Thyroid gland (tissue), 4 donors: ENCODE results near the gene SPTB. TPM values are rescaled to one million over a fixed set of nuclear protein-coding genes. Genes with fewer than 3 reads are reported as not detected.

ENCODE experiments used
- DNase-seq, 2 donors: peaks; one replicate each; pipeline ENCODE4 v3.0.0-alpha.2; 2019
- H3K27ac ChIP-seq, 3 donors: fragments of 200-600 bp; sonication (generic); 1 replicate in 2 of 3; 2 replicates in 1 of 3; pipeline ENCODE4 v1.5.1; 2016 to 2019; ENCODE audit warnings: mild to moderate bottlenecking in 1 of 3, moderate library complexity in 1 of 3
- H3K27me3 ChIP-seq: fragments of 200-600 bp; sonication (generic); one replicate; pipeline ENCODE4 v1.5.1; 2019
- H3K36me3 ChIP-seq, 2 donors: fragments of 200-600 bp; sonication (generic); one replicate each; pipeline ENCODE4 v1.5.1; 2016 to 2019
- H3K4me1 ChIP-seq, 2 donors: fragments of 200-600 bp; sonication (generic); one replicate each; pipeline ENCODE4 v1.5.1; 2017 to 2019
- H3K4me3 ChIP-seq, 3 donors: fragments of 200-600 bp; sonication (generic); replicated peaks in 1 of 3; 1 replicate in 2 of 3; 2 replicates in 1 of 3; pipeline ENCODE4 v1.5.1; 2016; ENCODE audit warnings: mild to moderate bottlenecking in 1 of 3
- H3K9me3 ChIP-seq: fragments of 200-600 bp; sonication (generic); one replicate; pipeline ENCODE4 v1.5.1; 2017
- CTCF ChIP-seq, 6 experiments: fragments of 200-600 bp in 3 of 6; fragments of 450-650 bp in 3 of 6; sonication (generic) in 3 of 6; IDR thresholded peaks; one replicate each; pipeline ENCODE4 v1.5.1; 2016 to 2019; ENCODE audit warnings: antibody characterized with exemption in 6 of 6, mild to moderate bottlenecking in 2 of 6, inconsistent platforms in 1 of 6, moderate library complexity in 1 of 6
- POLR2A ChIP-seq, 2 donors: fragments of 450-650 bp; IDR thresholded peaks; one replicate each; pipeline ENCODE4 v1.6.1; 2017; ENCODE audit warnings: antibody characterized with exemption in 2 of 2, mild to moderate bottlenecking in 2 of 2, moderate library complexity in 1 of 2
- WGBS, 2 donors: methylation state at CpG; one replicate each; pipeline ENCODE4 v1.1.5; 2017; 5-methylcytosine and 5-hydroxymethylcytosine counted together
- intact Hi-C: fragments of 100-400 bp; cut with DNase I; formaldehyde crosslinking; loops from one replicate; pipeline ENCODE4 v1.15.1; 2023
- total RNA-seq, 4 donors: library from RNA; depleted of rRNA; stranded (reverse); fragments of >200 nt; gene quantifications; one replicate each; pipeline ENCODE4 v1.2.3, GENCODE V29; 2016

The SPTB gene
- total RNA-seq, 4 donors from 2014 or later, result 0.33 to 1.9 (median 0.61) TPM

GRCh38 chr14:64864258-64864657 is 15.4 kb downstream of the SPTB start:
- H3K27ac ChIP-seq, result no peak overlapping the region
- no peak overlapping the region for H3K4me3 ChIP-seq
- no peaks in the 10 kb centered on the region for H3K36me3 ChIP-seq
- H3K9me3 ChIP-seq, result no peaks in the 10 kb centered on the region
- TF ChIP-seq CTCF (IDR thresholded peaks at IDR 0.05) (no peak), POLR2A (IDR thresholded peaks at IDR 0.05) (no peak)
- H3K4me1 ChIP-seq, result no peaks in the 10 kb centered on the region
- WGBS, 2 donors, result 98% methylated on average over 1 of the region's 1 CpG
- no peak for DNase-seq
- intact Hi-C loops, result no loop called here
- H3K27me3 ChIP-seq, result no peaks in the 10 kb centered on the region

DNA sequence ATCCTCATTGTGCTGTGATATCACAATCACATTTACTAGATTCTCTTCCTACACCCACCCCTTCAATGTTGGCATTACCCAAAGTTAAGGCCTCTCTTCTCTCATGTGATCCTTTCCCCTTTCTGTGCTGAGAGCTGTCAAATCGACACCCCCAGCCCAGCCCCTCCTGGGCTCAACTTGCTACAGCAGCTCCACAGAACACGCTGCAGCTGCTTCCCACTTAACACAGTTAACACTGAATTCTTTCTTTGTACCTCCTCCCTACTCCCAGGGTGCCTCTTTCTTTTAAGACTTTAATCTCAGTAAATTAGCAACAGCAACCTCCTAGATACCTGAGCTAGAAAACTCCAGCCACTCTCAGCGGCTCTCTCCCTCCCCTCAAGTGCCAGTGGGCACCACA is 17.8 kb downstream of the SPTB start:
- intact Hi-C loops, result no loop called here
- WGBS, 2 donors, result 35 to 36% methylated on average over 3 of the region's 3 CpGs

DNA sequence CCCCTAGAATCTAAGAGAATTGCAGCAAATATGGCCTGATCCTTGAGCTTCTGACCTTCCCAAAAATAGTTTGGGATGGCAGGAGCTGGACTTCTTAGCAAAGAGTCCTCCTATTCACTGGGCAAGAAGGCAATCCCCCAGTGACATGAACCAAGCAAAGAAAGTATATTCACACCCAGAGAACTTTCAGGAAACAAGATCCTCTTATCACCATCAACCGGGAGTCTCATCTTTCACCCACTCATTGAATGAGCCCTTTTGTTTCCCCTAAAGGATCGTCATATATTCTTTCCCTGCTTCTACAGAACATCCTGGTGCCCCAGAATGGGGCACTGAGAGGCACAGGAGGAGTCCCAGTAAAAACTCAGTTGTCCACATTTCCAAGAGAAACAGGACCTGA is 19.7 kb downstream of the SPTB start:
- intact Hi-C loops, result no loop called here
- no peak for TF ChIP-seq POLR2A (IDR thresholded peaks at IDR 0.05)
- no peak for TF ChIP-seq CTCF (IDR thresholded peaks at IDR 0.05)
- H3K27ac ChIP-seq, result no peak overlapping the region
- no peaks in the 10 kb centered on the region for H3K27me3 ChIP-seq
- H3K4me1 ChIP-seq, result no peaks in the 10 kb centered on the region
- no peak overlapping the region for H3K4me3 ChIP-seq
- WGBS, 2 donors, result 46 to 59% methylated on average over 2 of the region's 2 CpGs
- no peaks in the 10 kb centered on the region for H3K9me3 ChIP-seq
- no peaks in the 10 kb centered on the region for H3K36me3 ChIP-seq
- no peak for DNase-seq

More for the DNA sequence above, 17.8 kb downstream of the SPTB start:
- H3K9me3 ChIP-seq, result no peaks in the 10 kb centered on the region
- no peaks in the 10 kb centered on the region for H3K4me1 ChIP-seq
- no peaks in the 10 kb centered on the region for H3K36me3 ChIP-seq
- no peak overlapping the region for H3K4me3 ChIP-seq
- DNase-seq, result no peak
- no peak overlapping the region for H3K27ac ChIP-seq
- TF ChIP-seq POLR2A (IDR thresholded peaks at IDR 0.05) (no peak), CTCF (IDR thresholded peaks at IDR 0.05) (no peak)
- no peaks in the 10 kb centered on the region for H3K27me3 ChIP-seq

DNA sequence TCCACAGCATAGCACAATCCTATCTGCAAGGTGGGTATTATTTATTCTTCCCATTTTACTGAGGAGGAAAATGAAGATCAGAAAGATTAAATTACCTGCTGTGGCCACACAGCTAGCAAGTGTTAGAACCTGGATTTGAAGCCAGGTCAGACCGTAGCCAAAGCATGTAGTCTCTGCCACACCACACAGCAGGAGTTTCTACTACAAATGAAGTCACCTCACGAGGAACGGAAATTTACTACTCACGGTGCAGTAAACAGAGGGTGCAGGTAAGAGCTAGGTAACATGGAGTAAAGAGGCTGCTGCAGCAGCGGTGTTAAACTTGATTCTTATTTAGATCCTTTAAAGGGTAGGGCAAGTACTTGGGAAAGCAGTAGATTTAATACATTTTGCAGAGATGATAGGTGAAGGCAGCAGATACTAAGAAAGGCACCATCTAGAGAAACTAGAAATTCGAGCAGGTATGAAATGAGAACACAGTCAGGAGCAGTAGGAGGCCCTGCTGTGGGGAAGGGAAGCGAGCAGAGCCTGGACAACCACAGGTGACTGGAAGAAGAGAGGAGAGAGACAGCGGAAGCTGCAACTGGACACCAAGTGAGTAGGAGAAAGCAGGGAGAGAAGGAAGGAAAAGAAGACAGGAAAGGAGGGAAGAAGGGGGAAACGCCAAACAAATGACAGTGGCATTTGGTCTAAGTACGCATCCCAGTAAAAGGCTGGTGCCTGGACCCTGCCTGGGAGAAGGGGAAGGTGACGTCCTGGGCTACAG is 21.5 kb downstream of the SPTB start:
- no peaks in the 10 kb centered on the region for H3K4me1 ChIP-seq
- H3K4me3 ChIP-seq, result no peak overlapping the region
- H3K27me3 ChIP-seq, result no peaks in the 10 kb centered on the region
- DNase-seq, result no peak
- H3K9me3 ChIP-seq, result no peaks in the 10 kb centered on the region
- TF ChIP-seq CTCF (IDR thresholded peaks at IDR 0.05) (no peak), POLR2A (IDR thresholded peaks at IDR 0.05) (no peak)
- intact Hi-C loops, result no loop called here
- WGBS, 2 donors, result 81% methylated on average over 11 of the region's 11 CpGs
- H3K36me3 ChIP-seq, result no peaks in the 10 kb centered on the region
- H3K27ac ChIP-seq, result no peak overlapping the region

DNA sequence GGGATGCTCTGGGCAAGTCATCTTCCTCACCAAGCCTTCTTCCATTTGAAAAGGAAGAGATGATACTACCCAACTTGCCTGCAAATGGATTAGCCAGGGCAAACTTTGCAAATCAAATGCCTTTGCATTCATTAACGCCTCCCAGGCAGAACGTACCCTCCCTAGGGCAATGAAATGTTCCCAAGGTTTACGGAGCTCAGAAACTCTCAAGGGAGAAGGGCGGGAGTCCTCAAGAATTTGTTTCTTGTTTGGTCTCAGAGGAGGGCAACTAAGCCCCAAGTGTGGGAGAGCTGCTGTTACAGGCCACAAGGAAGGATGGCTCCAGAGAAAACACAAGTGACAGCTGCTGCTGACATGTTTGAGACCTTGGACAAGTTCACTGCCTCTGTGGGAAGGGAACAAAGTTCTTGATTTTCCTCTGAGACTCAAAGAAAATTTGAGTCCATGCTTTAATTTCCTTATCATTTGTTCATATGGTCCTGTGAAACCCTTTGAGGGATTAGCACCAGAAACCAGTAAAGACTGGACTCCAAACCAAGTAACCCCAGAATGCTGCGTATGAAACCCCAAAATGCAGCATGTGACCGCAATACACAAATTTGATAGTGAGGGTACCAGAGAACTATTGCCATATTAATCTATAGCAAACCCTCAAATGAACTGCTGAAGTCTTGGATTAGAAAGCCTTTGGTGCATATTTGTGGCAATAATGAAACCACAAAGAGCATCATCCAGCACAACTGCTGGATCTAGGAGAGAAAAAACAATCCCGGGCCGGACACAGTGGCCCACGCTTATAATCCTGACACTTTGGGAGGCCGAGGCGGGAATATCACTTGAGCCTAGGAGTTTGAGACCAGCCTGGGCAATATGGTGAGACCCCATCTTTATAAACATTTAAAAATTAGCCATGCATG is 22.9 kb downstream of the SPTB start:
- Histone ChIP-seq H3K27me3 (no peaks in the 10 kb centered on the region), H3K4me3 (no peak overlapping the region), H3K4me1 (no peaks in the 10 kb centered on the region), H3K27ac (no peak overlapping the region), H3K36me3 (no peaks in the 10 kb centered on the region), H3K9me3 (no peaks in the 10 kb centered on the region)
- no peak for DNase-seq
- no peak for TF ChIP-seq POLR2A (IDR thresholded peaks at IDR 0.05)
- no peak for TF ChIP-seq CTCF (IDR thresholded peaks at IDR 0.05)
- intact Hi-C loops, result no loop called here
- 81 to 89% methylated on average over 11 of the region's 11 CpGs for WGBS, 2 donors
